Measurements from ENCODE around the gene RBL2. TPM values are rescaled to one million over a fixed set of nuclear protein-coding genes. Genes with fewer than 3 reads are reported as not detected.

RBL2 gene
- total and polyA plus RNA-seq, 2 of the 13 experiments (the other 11 are each of a cell fraction or from before 2014, with no cell fraction given), result 41.2 to 60.9 TPM

GRCh38 chr16:53503270-53503923 lies 69.1 kb downstream of the RBL2 start (continued):
- TF ChIP-seq ZNF740 (CRISPR knock-in tag; IDR thresholded peaks at IDR 0.05) (no peak), ZNF580 (CRISPR knock-in tag; IDR thresholded peaks at IDR 0.05; ENCODE audit: borderline replicate concordance, low read depth) (peak; percentile 82; the same call in 1 of the 2 replicates), ZNF160 (CRISPR knock-in tag; IDR thresholded peaks at IDR 0.05) (peak; percentile 64; the same call in 1 of the 2 replicates), GABPB1 (CRISPR knock-in tag; IDR thresholded peaks at IDR 0.05) (peak; percentile 94), NR3C1 (CRISPR knock-in tag; IDR thresholded peaks at IDR 0.05) (no peak), PPARG (CRISPR knock-in tag; conservative IDR thresholded peaks at IDR 0.05) (0 out of 2 replicates have a peak, but pooled peaks have one; percentile 44), ZNF512 (CRISPR knock-in tag; IDR thresholded peaks at IDR 0.05) (no peak), ZNF235 (CRISPR knock-in tag; IDR thresholded peaks at IDR 0.05; ENCODE audit: borderline replicate concordance) (no peak), TFDP1 (CRISPR knock-in tag; IDR thresholded peaks at IDR 0.05; ENCODE audit: borderline replicate concordance) (peak; percentile 84), JUN (CRISPR knock-in tag; IDR thresholded peaks at IDR 0.05) (peak; percentile 55; the same call in 1 of the 2 replicates), ZMYM4 (CRISPR knock-in tag; IDR thresholded peaks at IDR 0.05) (peak; percentile 91), EED (CRISPR knock-in tag; IDR thresholded peaks at IDR 0.05) (no peak), GLMP (CRISPR knock-in tag; IDR thresholded peaks at IDR 0.05; ENCODE audit: borderline replicate concordance) (no peak), ZFY (CRISPR knock-in tag; IDR thresholded peaks at IDR 0.05) (peak; percentile 93), TBP (CRISPR knock-in tag; IDR thresholded peaks at IDR 0.05) (no peak), ZKSCAN8 (CRISPR knock-in tag; IDR thresholded peaks at IDR 0.05; ENCODE audit: borderline replicate concordance) (no peak; the same call in 1 of the 2 replicates), HOXA3 (CRISPR knock-in tag; IDR thresholded peaks at IDR 0.05) (peak; percentile 81), RFX5 (IDR thresholded peaks at IDR 0.05; ENCODE audit: low read depth, low read length) (peak; percentile 64; the same call in 1 of the 2 replicates), SRY (CRISPR knock-in tag; IDR thresholded peaks at IDR 0.05) (peak; percentile 86), ZNF232 (CRISPR knock-in tag; IDR thresholded peaks at IDR 0.05; ENCODE audit: borderline replicate concordance) (peak; percentile 78), ELF3 (CRISPR knock-in tag; IDR thresholded peaks at IDR 0.05) (peak; percentile 77; the same call in 1 of the 2 replicates), NKX3-1 (CRISPR knock-in tag; IDR thresholded peaks at IDR 0.05) (peak; percentile 80), IRX3 (CRISPR knock-in tag; IDR thresholded peaks at IDR 0.05; ENCODE audit: borderline replicate concordance, low read depth) (no peak; the same call in 1 of the 2 replicates), WIZ (CRISPR knock-in tag; IDR thresholded peaks at IDR 0.05) (peak; percentile 63; the same call in 1 of the 2 replicates), HDAC2 (CRISPR knock-in tag; IDR thresholded peaks at IDR 0.05) (peak; percentile 94), ZSCAN9 (CRISPR knock-in tag; IDR thresholded peaks at IDR 0.05; ENCODE audit: borderline replicate concordance) (peak; percentile 81; the same call in 1 of the 2 replicates), MZF1 (CRISPR knock-in tag; IDR thresholded peaks at IDR 0.05; ENCODE audit: borderline replicate concordance) (peak; percentile 96), KLF6 (CRISPR knock-in tag; IDR thresholded peaks at IDR 0.05) (0 out of 2 replicates have a peak, but pooled peaks have one; percentile 74)

Data from HepG2 (cell line).